Non-pigmented ciliary epithelial cell (primary cell): Measurements from ENCODE around the gene PRRG4.
"Not testable (repeated sequence)": the region's sequence is repeated elsewhere in the genome, so short reads cannot be mapped to it uniquely, and the experiment has no call there.

Experiments used
- DNase-seq: peaks from one replicate; pipeline ENCODE4 v3.0.0-alpha.2; 2010; ENCODE audit warnings: low read depth

The PRRG4 gene

GRCh38 chr11:32885556-32885955 lies 55.8 kb downstream of the PRRG4 start:
- no peak for DNase-seq

- DNase-seq = no peak
Measured at GRCh38 chr11:32886180-32886579, 56.5 kb downstream of the PRRG4 start.

- not testable (repeated sequence) for DNase-seq
Measured at GRCh38 chr11:32887707-32888383, 58.1 kb downstream of the PRRG4 start.

GRCh38 chr11:32888384-32888710 lies 58.6 kb downstream of the PRRG4 start:
- DNase-seq = not testable (repeated sequence)

- peak; percentile 62 for DNase-seq
Measured at GRCh38 chr11:32888805-32889204, 59.1 kb downstream of the PRRG4 start.

GRCh38 chr11:32890843-32891656 lies 61.3 kb downstream of the PRRG4 start:
- DNase-seq = no peak

- DNase-seq = no peak
Measured at GRCh38 chr11:32891657-32892354, 62.1 kb downstream of the PRRG4 start.

- no peak for DNase-seq
Measured at GRCh38 chr11:32892355-32893092, 62.8 kb downstream of the PRRG4 start, which contains the start of gene QSER1. Gene QSER1, plus strand, starts transcription at chr11:32892811. Its CDS starts 315 bp downstream, at chr11:32893126.

- DNase-seq = no peak
Measured at GRCh38 chr11:32893093-32893342, 63.3 kb downstream of the PRRG4 start.

GRCh38 chr11:32893343-32894148 lies 63.8 kb downstream of the PRRG4 start:
- no peak for DNase-seq

- DNase-seq = peak; percentile 69
Measured at GRCh38 chr11:32894149-32894827, 64.6 kb downstream of the PRRG4 start.

- DNase-seq = no peak
Measured at GRCh38 chr11:32894921-32895320, 65.2 kb downstream of the PRRG4 start.

- DNase-seq = no peak
Measured at GRCh38 chr11:32895471-32895870, 65.7 kb downstream of the PRRG4 start.

- no peak for DNase-seq
Measured at GRCh38 chr11:32897103-32897502, 67.4 kb downstream of the PRRG4 start.

- no peak for DNase-seq
Measured at GRCh38 chr11:32899438-32899837, 69.7 kb downstream of the PRRG4 start.

- DNase-seq = no peak
Measured at GRCh38 chr11:32902089-32902665, 72.5 kb downstream of the PRRG4 start.

GRCh38 chr11:32905028-32905667 lies 75.4 kb downstream of the PRRG4 start:
- no peak for DNase-seq
